Stimulated activated CD4-positive, alpha-beta T cell treated with anti-CD3 and anti-CD28 coated beads, Interleukin-12 subunit alpha, Interleukin-12 subunit beta, amount 100 ng/mL, for 24 hours (primary cell): Measurements from ENCODE around the gene ZNF568.
A peak's percentile ranks its signal among the peaks of the same experiment; 100 is the strongest.

Source experiments
- DNase-seq, 2 experiments: peaks; one replicate each; pipeline ENCODE4 v3.0.0-alpha.2; 2020; ENCODE audit warnings: low read depth in 2 of 2

Gene ZNF568

DNA sequence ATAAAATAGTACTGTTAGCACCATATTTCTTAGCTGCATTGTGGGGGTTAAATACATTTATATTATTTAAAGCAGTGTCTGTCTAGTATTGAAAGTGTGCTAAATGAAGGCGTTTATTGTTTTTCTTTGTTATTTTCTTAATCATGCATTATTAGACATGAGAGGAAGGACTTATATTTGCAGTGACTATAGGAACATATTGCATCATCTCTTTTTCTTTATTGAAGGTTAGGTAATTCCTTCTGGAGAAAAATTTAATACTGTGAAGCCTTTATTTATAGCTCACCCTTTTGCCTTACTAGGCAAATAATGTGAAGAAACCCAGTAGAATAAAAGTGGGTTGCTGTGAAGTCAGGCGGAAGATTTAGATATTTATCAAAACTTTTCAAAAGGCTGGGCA is 83.2 kb downstream of the ZNF568 start:
- no peak for DNase-seq

DNA sequence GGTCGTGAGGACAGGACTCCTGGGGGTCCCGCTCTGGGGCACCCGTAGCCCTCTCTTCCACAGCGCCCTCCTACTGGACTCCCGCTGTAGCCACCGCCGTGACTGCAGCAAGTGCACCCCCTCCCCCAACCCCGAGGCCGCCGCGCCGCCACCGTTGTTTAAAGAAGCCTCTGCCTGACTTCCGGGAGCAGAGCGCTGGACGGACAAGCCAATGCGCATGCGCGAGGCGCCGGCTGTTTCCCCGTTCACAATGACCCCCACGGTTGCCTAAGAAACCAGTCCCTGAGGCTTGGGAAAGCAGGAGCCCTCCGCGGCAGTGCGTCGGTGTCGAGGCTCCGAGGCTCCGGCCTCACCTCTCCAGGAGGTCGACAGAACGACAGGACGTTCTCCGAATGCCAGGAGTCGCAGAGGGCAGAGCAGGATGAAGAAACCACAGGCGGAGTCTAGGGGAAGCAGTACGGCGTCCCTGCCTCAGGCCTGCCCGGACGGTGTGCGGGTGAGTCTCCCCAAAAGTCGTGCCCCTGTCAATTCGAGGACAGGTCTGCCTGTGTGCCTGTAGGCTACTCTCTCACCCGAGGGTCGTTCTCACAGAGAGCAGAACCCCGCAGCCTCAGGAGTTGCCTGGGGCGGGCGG is 91.6 kb downstream of the ZNF568 start:
- peak; percentile 7 to 17 for DNase-seq

DNA sequence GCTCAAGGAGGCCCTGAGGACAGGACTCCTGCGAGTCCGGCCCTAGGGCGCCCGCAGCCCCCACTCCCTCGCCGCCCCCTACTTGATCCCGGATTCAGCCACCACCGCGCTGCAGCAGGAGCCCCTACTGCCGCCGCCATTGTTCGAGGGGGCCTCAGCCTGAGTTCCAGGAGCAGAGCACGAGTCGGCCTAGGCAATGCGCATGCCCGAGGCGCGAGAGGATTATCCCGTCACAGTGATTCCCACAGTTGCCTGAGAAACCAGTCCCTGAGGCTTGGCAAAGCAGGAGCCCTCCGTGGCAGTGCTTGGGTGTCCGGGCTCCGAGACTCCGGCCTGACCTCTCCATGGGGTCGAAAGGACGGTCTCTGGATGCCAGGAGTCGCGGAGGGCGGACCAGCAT is 93.7 kb downstream of the ZNF568 start:
- DNase-seq: no peak

DNA sequence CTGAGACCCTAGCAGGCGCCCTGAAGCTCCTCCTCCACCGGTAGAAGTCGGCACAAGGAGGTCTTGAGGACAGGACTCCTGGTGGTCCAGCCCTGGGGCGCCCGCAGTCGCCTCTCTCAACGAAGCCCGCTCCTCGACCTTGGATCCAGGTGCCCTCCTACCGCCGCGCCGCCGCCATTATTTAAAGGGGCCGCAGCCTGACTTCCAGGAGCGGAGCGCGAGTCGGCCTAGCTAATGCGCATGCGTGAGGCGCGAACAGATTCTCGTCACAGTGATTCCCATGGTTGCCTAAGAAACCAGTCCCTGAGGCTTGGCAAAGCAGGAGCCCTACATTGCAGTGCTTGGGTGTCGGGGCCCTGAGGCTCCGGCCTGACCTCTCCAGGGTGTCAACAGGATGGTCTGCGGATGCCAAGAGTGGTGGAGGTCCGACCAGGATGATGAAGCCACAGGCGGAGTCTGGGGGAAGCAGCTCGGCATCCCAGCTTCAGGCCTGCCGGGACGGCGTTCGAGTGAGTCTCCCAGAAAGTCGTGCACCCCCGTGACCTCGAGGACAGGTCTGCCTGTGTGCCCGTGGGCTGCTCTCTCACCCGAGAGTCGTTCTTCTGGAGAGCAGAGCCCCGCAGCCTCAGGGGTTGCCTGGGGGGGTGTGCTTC is 96.1 kb downstream of the ZNF568 start:
- DNase-seq: no peak

DNA sequence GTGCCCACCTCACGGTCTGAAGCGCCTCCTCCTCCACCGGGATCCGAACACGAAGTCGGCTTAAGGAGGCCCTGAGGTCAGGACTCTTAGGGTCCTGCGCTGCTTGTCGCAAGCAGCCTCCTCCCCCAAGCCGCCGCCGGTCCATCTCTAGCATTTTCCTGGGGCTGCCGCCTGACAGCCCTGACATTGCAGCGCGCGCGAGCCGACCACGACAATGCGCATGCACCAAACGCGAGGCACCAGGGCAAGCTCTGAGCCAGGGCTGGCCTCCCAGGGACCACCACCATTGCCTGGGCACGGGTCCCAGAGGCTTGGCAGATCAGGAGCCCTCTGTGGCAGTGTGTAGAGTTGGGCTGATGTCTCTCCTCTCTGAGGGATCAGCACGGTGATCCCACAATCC is 98.3 kb downstream of the ZNF568 start:
- no peak for DNase-seq

DNA sequence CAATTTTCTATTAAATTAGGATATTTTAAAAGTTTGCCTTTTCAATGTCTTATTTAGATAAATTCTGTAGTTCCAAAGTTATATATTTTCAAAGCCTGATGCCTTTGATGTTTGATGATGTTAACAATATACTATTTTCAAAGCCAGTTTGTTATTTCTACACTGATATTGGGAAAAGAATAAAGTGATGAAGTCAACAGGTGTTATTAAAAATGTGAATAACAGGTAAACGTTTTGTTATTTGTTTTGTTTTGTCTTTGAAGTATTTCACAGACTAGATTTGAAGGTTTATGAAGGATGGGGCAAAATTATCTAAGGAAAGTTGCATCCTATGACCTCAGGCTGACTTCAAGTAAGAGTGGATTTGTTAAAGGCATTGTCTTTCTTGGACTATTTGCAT is 129.0 kb downstream of the ZNF568 start:
- DNase-seq: no peak
